ENCODE results near the gene NEK6. TPM values are rescaled to one million over a fixed set of nuclear protein-coding genes. Genes with fewer than 3 reads are reported as not detected.

The NEK6 gene
- total and polyA plus RNA-seq, 2 experiments from 2014 or later: 33.5 to 44.7 TPM

GRCh38 chr9:124290053-124290591, 32.4 kb downstream of the NEK6 start:
- Histone ChIP-seq H3K79me2 (peaks cover 64% of the 10 kb centered on the region), H3K4me1 (ENCODE audit: insufficient read depth) (peaks cover 14% of the 10 kb centered on the region)

DNA sequence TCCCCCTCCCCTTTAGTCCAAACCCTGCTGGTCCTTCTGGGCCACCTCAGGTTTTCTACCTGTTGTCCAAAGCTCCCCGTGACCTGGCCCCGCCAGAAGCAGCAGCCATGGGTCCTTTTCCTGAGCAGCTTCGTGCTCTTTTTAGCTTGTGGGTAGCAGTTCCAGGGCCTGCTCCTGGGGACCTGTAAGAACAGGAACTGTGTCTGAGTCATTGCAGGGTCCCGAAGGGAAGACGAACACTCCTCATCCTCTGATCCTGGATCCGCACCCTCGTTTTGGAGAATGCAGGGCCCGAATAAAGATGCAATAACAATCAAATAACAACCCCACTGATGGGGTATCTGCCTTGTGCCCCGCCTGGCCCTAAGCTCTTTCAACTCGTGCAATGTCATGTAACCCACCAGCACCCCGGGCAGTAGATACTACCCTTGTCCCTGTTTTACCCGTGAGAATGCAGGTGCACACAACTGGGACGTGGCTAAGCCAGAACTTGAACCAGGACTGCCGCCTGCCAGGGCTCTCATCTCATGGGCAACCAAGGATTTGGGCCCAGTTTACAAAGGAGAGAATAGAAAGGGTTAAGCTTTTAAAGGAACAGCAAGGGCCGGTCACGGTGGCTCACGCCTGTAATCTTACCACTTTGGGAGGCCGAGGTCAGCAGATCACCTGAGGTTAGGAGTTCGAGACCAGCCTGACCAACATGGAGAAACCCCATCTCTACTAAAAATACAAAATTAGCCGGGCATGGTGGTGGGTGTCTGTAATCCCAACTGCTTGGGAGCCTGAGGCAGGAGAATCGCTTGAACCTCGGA, 33.2 kb downstream of the NEK6 start:
- Histone ChIP-seq H3K36me3 (replicated peaks; ENCODE audit: insufficient read depth, low read depth) (no peaks in the 10 kb centered on the region), H3K4me1 (ENCODE audit: insufficient read depth) (peaks cover 7% of the 10 kb centered on the region), H3K4me3 (no peak overlapping the region), H3K9me2 (replicated peaks; ENCODE audit: insufficient read depth) (no peaks in the 10 kb centered on the region), H3K79me2 (peaks cover 62% of the 10 kb centered on the region), H2AFZ (no peak overlapping the region), H3K4me2 (no peak overlapping the region), H4K20me1 (ENCODE audit: insufficient read depth, poor library complexity, severe bottlenecking) (peaks cover 10% of the 10 kb centered on the region), H3K9me3 (ENCODE audit: low read depth) (no peaks in the 10 kb centered on the region), H3K27ac (no peak overlapping the region), H3K27me3 (no peaks in the 10 kb centered on the region)
- no peak for DNase-seq (ENCODE audit: low spot score)
- no peak for TF ChIP-seq EZH2phosphoT487 (IDR thresholded peaks at IDR 0.05; ENCODE audit: low read depth, severe bottlenecking, unreplicated experiment)
- TF ChIP-seq, protein P1, sequence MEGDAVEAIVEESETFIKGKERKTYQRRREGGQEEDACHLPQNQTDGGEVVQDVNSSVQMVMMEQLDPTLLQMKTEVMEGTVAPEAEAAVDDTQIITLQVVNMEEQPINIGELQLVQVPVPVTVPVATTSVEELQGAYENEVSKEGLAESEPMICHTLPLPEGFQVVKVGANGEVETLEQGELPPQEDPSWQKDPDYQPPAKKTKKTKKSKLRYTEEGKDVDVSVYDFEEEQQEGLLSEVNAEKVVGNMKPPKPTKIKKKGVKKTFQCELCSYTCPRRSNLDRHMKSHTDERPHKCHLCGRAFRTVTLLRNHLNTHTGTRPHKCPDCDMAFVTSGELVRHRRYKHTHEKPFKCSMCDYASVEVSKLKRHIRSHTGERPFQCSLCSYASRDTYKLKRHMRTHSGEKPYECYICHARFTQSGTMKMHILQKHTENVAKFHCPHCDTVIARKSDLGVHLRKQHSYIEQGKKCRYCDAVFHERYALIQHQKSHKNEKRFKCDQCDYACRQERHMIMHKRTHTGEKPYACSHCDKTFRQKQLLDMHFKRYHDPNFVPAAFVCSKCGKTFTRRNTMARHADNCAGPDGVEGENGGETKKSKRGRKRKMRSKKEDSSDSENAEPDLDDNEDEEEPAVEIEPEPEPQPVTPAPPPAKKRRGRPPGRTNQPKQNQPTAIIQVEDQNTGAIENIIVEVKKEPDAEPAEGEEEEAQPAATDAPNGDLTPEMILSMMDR (IDR thresholded peaks at IDR 0.05; ENCODE audit: poor library complexity): no peak
- no peak for TF ChIP-seq EZH2 (IDR thresholded peaks at IDR 0.05; ENCODE audit: borderline replicate concordance)
- WGBS (ENCODE audit: low lambda C conversion rate, missing lambda C conversion rate): 87% methylated on average over 22 of the region's 22 CpGs

More at GRCh38 chr9:124290053-124290591, 32.4 kb downstream of the NEK6 start:
- 94% methylated on average over 21 of the region's 21 CpGs for WGBS (ENCODE audit: low lambda C conversion rate, missing lambda C conversion rate)
- no peak overlapping the region for H2AFZ ChIP-seq
- no peaks in the 10 kb centered on the region for H3K36me3 ChIP-seq (replicated peaks; ENCODE audit: insufficient read depth, low read depth)
- H3K27me3 ChIP-seq: no peaks in the 10 kb centered on the region
- no peak overlapping the region for H3K4me2 ChIP-seq
- DNase-seq (ENCODE audit: low spot score): no peak
- H4K20me1 ChIP-seq (ENCODE audit: insufficient read depth, poor library complexity, severe bottlenecking): peaks cover 6% of the 10 kb centered on the region
- H3K9me2 ChIP-seq (replicated peaks; ENCODE audit: insufficient read depth): no peaks in the 10 kb centered on the region
- no peak overlapping the region for H3K27ac ChIP-seq
- no peak for TF ChIP-seq EZH2 (IDR thresholded peaks at IDR 0.05; ENCODE audit: borderline replicate concordance)
- no peak for TF ChIP-seq EZH2phosphoT487 (IDR thresholded peaks at IDR 0.05; ENCODE audit: low read depth, severe bottlenecking, unreplicated experiment)
- TF ChIP-seq, protein P1 (IDR thresholded peaks at IDR 0.05; ENCODE audit: poor library complexity): no peak
- no peak overlapping the region for H3K4me3 ChIP-seq
- H3K9me3 ChIP-seq (ENCODE audit: low read depth): no peaks in the 10 kb centered on the region

DNA sequence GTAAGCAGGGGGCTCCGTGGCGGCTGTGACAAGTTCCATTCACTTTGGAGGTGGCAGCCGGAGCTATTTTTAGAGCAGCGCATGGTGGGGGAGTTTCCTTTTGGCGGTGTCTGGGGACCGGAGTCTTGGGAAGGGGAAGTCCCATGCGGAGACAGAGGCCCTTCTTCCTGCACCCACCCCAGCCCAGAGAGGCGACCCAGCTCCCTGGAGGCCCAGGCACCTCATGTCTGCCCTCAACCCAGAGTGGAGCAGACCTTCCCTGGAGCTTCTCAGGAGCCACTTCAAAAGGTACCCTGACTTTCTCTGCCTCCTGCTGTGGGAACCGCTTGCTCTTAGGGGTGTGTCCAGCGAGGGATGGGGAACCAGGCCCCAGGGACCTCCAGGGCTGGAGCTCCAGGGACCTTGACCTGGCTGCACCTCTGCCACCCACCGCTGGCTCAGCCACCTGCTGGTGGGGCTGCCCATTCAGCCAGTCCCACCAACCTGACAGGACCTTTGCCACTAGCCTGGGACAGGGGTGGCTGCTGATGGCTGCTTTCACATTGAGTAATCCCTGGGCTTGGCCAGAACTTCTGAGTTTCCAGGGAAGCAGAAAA, 34.1 kb downstream of the NEK6 start:
- no peak overlapping the region for H3K4me3 ChIP-seq
- H3K27me3 ChIP-seq: no peaks in the 10 kb centered on the region
- TF ChIP-seq, protein P1 (IDR thresholded peaks at IDR 0.05; ENCODE audit: poor library complexity): no peak
- TF ChIP-seq EZH2phosphoT487 (IDR thresholded peaks at IDR 0.05; ENCODE audit: low read depth, severe bottlenecking, unreplicated experiment) (no peak), EZH2 (IDR thresholded peaks at IDR 0.05; ENCODE audit: borderline replicate concordance) (no peak)
- no peaks in the 10 kb centered on the region for H3K4me1 ChIP-seq (ENCODE audit: insufficient read depth)
- H3K36me3 ChIP-seq (replicated peaks; ENCODE audit: insufficient read depth, low read depth): no peaks in the 10 kb centered on the region
- no peak overlapping the region for H2AFZ ChIP-seq
- H4K20me1 ChIP-seq (ENCODE audit: insufficient read depth, poor library complexity, severe bottlenecking): peaks cover 17% of the 10 kb centered on the region
- no peak overlapping the region for H3K27ac ChIP-seq
- DNase-seq (ENCODE audit: low spot score): no peak
- WGBS (ENCODE audit: low lambda C conversion rate, missing lambda C conversion rate): 78% methylated on average over 11 of the region's 11 CpGs
- H3K79me2 ChIP-seq: peaks cover 66% of the 10 kb centered on the region
- no peaks in the 10 kb centered on the region for H3K9me3 ChIP-seq (ENCODE audit: low read depth)
- H3K9me2 ChIP-seq (replicated peaks; ENCODE audit: insufficient read depth): no peaks in the 10 kb centered on the region
- no peak overlapping the region for H3K4me2 ChIP-seq

Data from hepatocyte (in vitro differentiated cells).